GM23248 (cell line): ENCODE measurements around the gene WBP11. TPM values are rescaled to one million over a fixed set of nuclear protein-coding genes. Genes with fewer than 3 reads are reported as not detected.

Experiments used
- DNase-seq: peaks from one replicate; pipeline ENCODE4 v3.0.0-alpha.2; 2015
- H2AFZ ChIP-seq: fragments of 200-600 bp; sonication (generic); 2 replicates; pipeline ENCODE4 v1.6.1; 2016; ENCODE audit warnings: antibody characterized with exemption
- H3F3A ChIP-seq: fragments of 200-600 bp; sonication (generic); 2 replicates; pipeline ENCODE4 v1.6.1; 2016; ENCODE audit warnings: mild to moderate bottlenecking, antibody characterized with exemption, mixed run types; ENCODE audit not compliant: insufficient read depth
- H3K27ac ChIP-seq: fragments of 200-600 bp; sonication (generic); 2 replicates; pipeline ENCODE4 v1.5.1; 2016; ENCODE audit warnings: mild to moderate bottlenecking
- H3K27me3 ChIP-seq: fragments of 200-600 bp; sonication (generic); replicated peaks from 2 replicates; pipeline ENCODE4 v1.6.1; 2016; ENCODE audit warnings: mild to moderate bottlenecking; ENCODE audit not compliant: insufficient read depth
- H3K36me3 ChIP-seq: fragments of 200-600 bp; sonication (generic); 2 replicates; pipeline ENCODE4 v1.6.1; 2016; ENCODE audit warnings: low read depth, mild to moderate bottlenecking
- H3K4me1 ChIP-seq: fragments of 200-600 bp; sonication (generic); 2 replicates; pipeline ENCODE4 v1.6.1; 2016; ENCODE audit warnings: mild to moderate bottlenecking; ENCODE audit not compliant: insufficient read depth
- H3K4me2 ChIP-seq: fragments of 200-600 bp; sonication (generic); one replicate; pipeline ENCODE4 v1.6.1; 2016; ENCODE audit warnings: mild to moderate bottlenecking; ENCODE audit not compliant: unreplicated experiment
- H3K4me3 ChIP-seq: fragments of 200-600 bp; sonication (generic); 2 replicates; pipeline ENCODE4 v1.5.1; 2016; ENCODE audit warnings: mild to moderate bottlenecking
- H3K79me2 ChIP-seq: fragments of 200-600 bp; sonication (generic); 2 replicates; pipeline ENCODE4 v1.6.1; 2016; ENCODE audit warnings: mild to moderate bottlenecking; ENCODE audit not compliant: insufficient read depth
- H3K9ac ChIP-seq: fragments of 200-600 bp; sonication (generic); 2 replicates; pipeline ENCODE4 v1.6.1; 2016; ENCODE audit warnings: mild to moderate bottlenecking
- H3K9me2 ChIP-seq: fragments of 200-600 bp; sonication (generic); 2 replicates; pipeline ENCODE4 v1.6.1; 2016; ENCODE audit warnings: mixed run types, mild to moderate bottlenecking, moderate library complexity; ENCODE audit not compliant: insufficient read depth
- H3K9me3 ChIP-seq: fragments of 200-600 bp; sonication (generic); one replicate; pipeline ENCODE4 v1.6.1; 2017; ENCODE audit warnings: low read depth
- H4K20me1 ChIP-seq: fragments of 200-600 bp; sonication (generic); 2 replicates; pipeline ENCODE4 v1.6.0; 2016; ENCODE audit not compliant: insufficient read depth
- EZH2 ChIP-seq: fragments of 200-600 bp; sonication (generic); IDR thresholded peaks from 2 replicates; pipeline ENCODE4 v1.6.1; 2018; ENCODE audit warnings: antibody characterized with exemption, mild to moderate bottlenecking; ENCODE audit not compliant: insufficient read depth, poor library complexity, severe bottlenecking
- EZH2phosphoT487 ChIP-seq: fragments of 200-600 bp; sonication (generic); IDR thresholded peaks from 2 replicates; pipeline ENCODE4 v1.6.1; 2018; ENCODE audit warnings: antibody characterized with exemption, moderate library complexity, mild to moderate bottlenecking, low read depth; ENCODE audit not compliant: insufficient read depth
- WGBS, 2 experiments: methylation state at CpG; one replicate each; pipeline ENCODE4 v1.1.6; 2015 to 2017; ENCODE audit warnings: low lambda C conversion rate in 2 of 2, low coverage in 1 of 2; ENCODE audit errors: missing lambda C conversion rate in 2 of 2; 5-methylcytosine and 5-hydroxymethylcytosine counted together
- in situ Hi-C: fragments of 300-500 bp; cut with MboI; formaldehyde crosslinking; loops from 2 replicates; pipeline ENCODE4 v1.15.0; 2020
- polyA plus RNA-seq: library from polyadenylated mRNA; unstranded; fragments of >200 nt; fragmentation: Nextera tagmentation; extraction: Ambion mirVana; gene quantifications from 2 replicates; pipeline ENCODE4 v1.2.1, GENCODE V29; 2016
- total RNA-seq: library from RNA; depleted of rRNA; stranded (reverse); fragments of >200 nt; shearing (Covaris generic); gene quantifications from 2 replicates; pipeline ENCODE4 v1.2.3, GENCODE V29; 2014

The WBP11 gene
- total and polyA plus RNA-seq, 2 experiments from 2014 or later: 5.5 to 44.0 TPM

DNA sequence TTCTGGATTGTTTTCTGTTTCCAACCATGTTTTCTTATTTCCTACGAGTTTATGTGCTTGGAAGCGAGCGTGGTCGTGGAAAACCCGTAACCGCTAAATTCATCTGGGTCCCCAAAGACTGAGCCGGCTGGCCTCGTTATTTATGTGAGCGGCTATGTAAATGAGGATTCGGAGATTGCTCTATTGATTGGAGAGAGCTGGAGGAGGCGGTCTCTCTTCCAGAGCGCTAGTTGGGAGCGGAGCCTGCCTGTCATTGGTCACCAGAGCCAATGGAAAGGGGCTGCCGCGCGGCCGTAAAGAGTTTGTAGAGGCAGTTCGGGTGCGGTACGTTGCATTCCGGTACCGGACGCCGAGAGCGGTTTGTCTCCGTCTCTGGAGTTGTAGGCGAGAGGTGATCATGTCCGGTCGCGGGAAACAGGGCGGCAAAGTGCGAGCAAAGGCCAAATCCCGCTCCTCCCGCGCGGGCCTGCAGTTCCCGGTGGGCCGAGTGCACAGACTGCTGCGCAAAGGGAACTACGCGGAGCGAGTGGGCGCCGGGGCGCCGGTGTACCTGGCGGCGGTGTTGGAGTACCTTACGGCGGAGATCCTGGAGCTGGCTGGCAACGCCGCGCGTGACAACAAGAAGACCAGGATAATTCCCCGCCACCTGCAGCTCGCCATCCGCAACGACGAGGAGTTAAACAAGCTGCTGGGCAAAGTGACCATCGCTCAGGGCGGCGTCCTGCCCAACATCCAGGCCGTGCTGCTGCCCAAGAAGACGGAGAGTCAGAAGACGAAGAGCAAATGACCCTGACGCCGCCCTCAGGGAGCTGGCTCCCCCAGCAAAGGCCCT lies 29.0 kb downstream of the WBP11 start:
- Histone ChIP-seq H3F3A (peaks cover 35% of the 10 kb centered on the region), H4K20me1 (no peaks in the 10 kb centered on the region), H3K36me3 (no peaks in the 10 kb centered on the region), H3K4me3 (peak overlapping the region; percentile 87), H3K9me2 (no peaks in the 10 kb centered on the region), H3K4me1 (peaks cover 25% of the 10 kb centered on the region), H2AFZ (peak overlapping the region; percentile 85), H3K9me3 (no peaks in the 10 kb centered on the region), H3K27me3 (no peaks in the 10 kb centered on the region), H3K79me2 (peaks cover 35% of the 10 kb centered on the region), H3K4me2 (peak overlapping the region; percentile 93), H3K27ac (peak overlapping the region; percentile 87), H3K9ac (peak overlapping the region; percentile 89)
- 2% methylated on average over 62 to 67 of the region's 67 CpGs for WGBS, 2 experiments
- TF ChIP-seq EZH2 (no peak), EZH2phosphoT487 (no peak)
- in situ Hi-C loops: no loop called here
- peak; percentile 98 for DNase-seq

DNA sequence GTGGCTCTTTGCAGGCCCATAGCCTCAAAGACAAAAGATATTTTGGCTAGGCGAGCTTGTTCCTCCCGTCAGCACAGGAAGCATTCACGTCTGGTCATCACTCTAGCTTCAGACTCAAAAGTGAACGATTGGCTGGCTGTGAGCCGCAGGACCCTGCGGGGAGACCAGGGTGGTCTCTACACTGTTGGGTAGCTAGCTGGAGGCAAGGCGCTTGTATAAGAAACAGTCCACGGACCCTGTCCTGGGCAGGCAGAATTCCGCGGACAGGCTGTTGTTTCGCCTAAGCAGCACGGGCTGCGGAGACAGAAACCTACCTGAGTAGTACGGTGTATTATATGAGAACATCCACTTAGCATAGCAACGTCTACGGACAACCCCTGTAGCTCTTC lies 29.6 kb downstream of the WBP11 start:
- in situ Hi-C loops: no loop called here
- Histone ChIP-seq H4K20me1 (no peaks in the 10 kb centered on the region), H3K79me2 (peaks cover 41% of the 10 kb centered on the region), H3F3A (peaks cover 36% of the 10 kb centered on the region), H3K9me3 (no peaks in the 10 kb centered on the region), H3K9me2 (no peaks in the 10 kb centered on the region), H3K4me3 (peak overlapping the region; percentile 87), H3K9ac (no peak overlapping the region), H3K36me3 (no peaks in the 10 kb centered on the region), H3K4me1 (peaks cover 25% of the 10 kb centered on the region), H3K27ac (peak overlapping the region; percentile 87), H2AFZ (peak overlapping the region; percentile 85), H3K4me2 (peak overlapping the region; percentile 93), H3K27me3 (no peaks in the 10 kb centered on the region)
- DNase-seq: no peak
- 45 to 49% methylated on average over 16 of the region's 16 CpGs for WGBS, 2 experiments
- TF ChIP-seq EZH2phosphoT487 (no peak), EZH2 (no peak)

DNA sequence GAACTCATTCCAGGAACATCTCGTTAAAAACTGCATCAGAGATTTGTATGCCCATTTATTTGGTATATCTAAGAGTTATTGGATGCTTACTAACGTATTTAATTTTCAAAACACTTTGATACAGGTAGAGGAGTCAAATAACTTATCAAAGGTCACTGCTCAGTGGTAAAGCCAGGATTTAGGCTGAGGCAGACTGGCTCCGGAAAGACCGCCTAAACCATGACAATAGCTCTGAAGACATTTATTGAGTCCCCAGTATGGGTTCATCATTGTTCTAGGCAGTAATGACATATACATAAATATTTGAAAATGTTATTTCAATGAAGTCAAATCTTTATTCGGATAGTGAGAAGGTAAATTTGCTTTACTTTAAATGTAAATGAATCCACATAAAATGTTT lies 30.3 kb downstream of the WBP11 start:
- peaks cover 43% of the 10 kb centered on the region for H3F3A ChIP-seq
- H3K4me1 ChIP-seq: peaks cover 32% of the 10 kb centered on the region
- no peak overlapping the region for H3K9ac ChIP-seq
- H3K4me3 ChIP-seq: no peak overlapping the region
- H4K20me1 ChIP-seq: no peaks in the 10 kb centered on the region
- TF ChIP-seq EZH2phosphoT487 (no peak), EZH2 (no peak)
- no peak overlapping the region for H3K4me2 ChIP-seq
- 92 to 94% methylated on average over 5 of the region's 5 CpGs for WGBS, 2 experiments
- H2AFZ ChIP-seq: no peak overlapping the region
- DNase-seq: no peak
- no peaks in the 10 kb centered on the region for H3K9me2 ChIP-seq
- in situ Hi-C loops: no loop called here
- peaks cover 47% of the 10 kb centered on the region for H3K79me2 ChIP-seq
- H3K9me3 ChIP-seq: no peaks in the 10 kb centered on the region
- H3K36me3 ChIP-seq: no peaks in the 10 kb centered on the region
- H3K27me3 ChIP-seq: no peaks in the 10 kb centered on the region
- H3K27ac ChIP-seq: no peak overlapping the region

DNA sequence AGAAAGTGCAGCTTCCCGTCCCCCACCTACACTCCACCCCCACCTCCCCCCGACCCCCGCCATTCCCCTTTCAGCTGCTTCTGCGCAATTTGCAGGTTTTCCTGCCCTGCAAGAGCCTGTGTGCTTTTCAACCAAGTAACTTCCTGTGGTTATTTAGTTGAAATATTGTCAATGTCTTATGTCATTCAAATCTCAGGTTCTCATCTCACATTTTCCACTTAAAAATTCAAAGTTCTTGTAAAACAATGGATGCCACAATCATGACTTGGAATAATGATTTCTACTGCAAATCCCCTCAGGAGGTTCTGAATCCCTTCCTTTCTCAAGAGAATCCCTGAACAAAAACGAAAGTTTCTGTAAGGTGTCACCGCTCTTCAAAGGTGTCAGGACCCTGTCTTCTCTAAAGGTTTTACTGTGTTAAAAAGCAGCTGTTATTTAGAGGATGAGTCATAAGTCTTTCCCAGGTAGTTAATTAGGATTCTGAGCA lies 31.6 kb downstream of the WBP11 start:
- Histone ChIP-seq H3K4me2 (peak overlapping the region; percentile 94), H3K27ac (peak overlapping the region; percentile 93)

More for the DNA sequence above, 31.6 kb downstream of the WBP11 start:
- Histone ChIP-seq H4K20me1 (no peaks in the 10 kb centered on the region), H3K27me3 (no peaks in the 10 kb centered on the region), H3K79me2 (peaks cover 50% of the 10 kb centered on the region), H3K9ac (peak overlapping the region; percentile 93), H3K4me3 (peak overlapping the region; percentile 93), H3K9me2 (no peaks in the 10 kb centered on the region), H3K36me3 (no peaks in the 10 kb centered on the region), H2AFZ (peak overlapping the region; percentile 91), H3K9me3 (no peaks in the 10 kb centered on the region), H3F3A (peaks cover 42% of the 10 kb centered on the region), H3K4me1 (peaks cover 26% of the 10 kb centered on the region)
- DNase-seq: peak; percentile 7
- no peak for TF ChIP-seq EZH2phosphoT487
- TF ChIP-seq EZH2: no peak
- WGBS, 2 experiments: 25 to 30% methylated on average over 6 of the region's 6 CpGs
- in situ Hi-C loops: no loop called here
